ENCODE data around the gene SPSB3.
"Not testable (repeated sequence)": the region's sequence is repeated elsewhere in the genome, so short reads cannot be mapped to it uniquely, and the experiment has no call there.

SPSB3 gene

GRCh38 chr16:1741553-1742165, 40.7 kb downstream of the SPSB3 start:
- no peak for DNase-seq (ENCODE audit: low spot score)

GRCh38 chr16:1740781-1741490, 41.4 kb downstream of the SPSB3 start:
- no peak for DNase-seq (ENCODE audit: low spot score)

- DNase-seq (ENCODE audit: low spot score) = no peak
Measured at GRCh38 chr16:1740234-1740633, 42.1 kb downstream of the SPSB3 start.

GRCh38 chr16:1734816-1735215, 47.6 kb downstream of the SPSB3 start:
- DNase-seq (ENCODE audit: low spot score) = no peak

- DNase-seq (ENCODE audit: low spot score) = no peak
Measured at GRCh38 chr16:1734123-1734522, 48.2 kb downstream of the SPSB3 start.

GRCh38 chr16:1732551-1732987, 49.8 kb downstream of the SPSB3 start:
- DNase-seq (ENCODE audit: low spot score) = not testable (repeated sequence)

- no peak for DNase-seq (ENCODE audit: low spot score)
Measured at GRCh38 chr16:1732071-1732470, 50.3 kb downstream of the SPSB3 start.

- no peak for DNase-seq (ENCODE audit: low spot score)
Measured at GRCh38 chr16:1731603-1732002, 50.8 kb downstream of the SPSB3 start.

- no peak for DNase-seq (ENCODE audit: low spot score)
Measured at GRCh38 chr16:1731073-1731472, 51.3 kb downstream of the SPSB3 start.

GRCh38 chr16:1729445-1729844, 52.9 kb downstream of the SPSB3 start:
- no peak for DNase-seq (ENCODE audit: low spot score)

- no peak for DNase-seq (ENCODE audit: low spot score)
Measured at GRCh38 chr16:1729026-1729425, 53.3 kb downstream of the SPSB3 start.

- DNase-seq (ENCODE audit: low spot score) = no peak
Measured at GRCh38 chr16:1727651-1728624, 54.4 kb downstream of the SPSB3 start.

Data from putamen (tissue), 1 donor.